Endothelial cell of umbilical vein (primary cell): ENCODE measurements around the gene B4GALT5. TPM values are rescaled to one million over a fixed set of nuclear protein-coding genes. Genes with fewer than 3 reads are reported as not detected.

Experiments used
- BruUV-seq: library from RNA; stranded (reverse); fragments of 400-500 nt; replicated peaks from 2 replicates; lab custom pipeline; 2021; lab: Mats Ljungman, UMichigan
- CTCF ChIA-PET: fragments of 300-600, 350-600 bp; sonication (Branson Sonifier 250); formaldehyde crosslinking; loops from one replicate; lab custom pipeline; 2021; ENCODE audit warnings: antibody characterized with exemption, inconsistent platforms; lab: Charles Lee
- POLR2A ChIA-PET: fragments of 300-600, 350-600 bp; sonication (Branson Sonifier 250); formaldehyde crosslinking; loops from one replicate; lab custom pipeline; 2021; ENCODE audit warnings: antibody characterized with exemption, inconsistent platforms; lab: Charles Lee
- DNase-seq: peaks from one replicate; pipeline ENCODE4 v3.0.0-alpha.2; 2011; ENCODE audit warnings: low read depth, low spot score
- FAIRE-seq: peaks from 2 replicates; lab custom pipeline; 2011; peaks lifted over from hg19 to GRCh38; lab: Jason Lieb, UNC
- H2AFZ ChIP-seq: 2 replicates; pipeline ENCODE4 v1.6.0; 2012; ENCODE audit warnings: low read depth, low read length, control low read depth, inconsistent platforms
- H3K27ac ChIP-seq: 2 replicates; pipeline ENCODE4 v1.5.1; 2011; ENCODE audit warnings: low read depth, mild to moderate bottlenecking, control low read depth, low read length, moderate library complexity; ENCODE audit not compliant: insufficient read depth
- H3K27me3 ChIP-seq, 2 experiments: 2 replicates each; pipeline versions ENCODE4 v1.6.0 to v1.6.1; 2011; ENCODE audit warnings: low read length in 2 of 2, mixed read lengths in 1 of 2; ENCODE audit not compliant: control insufficient read depth in 2 of 2, insufficient read depth in 2 of 2
- H3K36me3 ChIP-seq, 2 experiments: 2 replicates in 1 of 2; 3 replicates in 1 of 2; pipeline ENCODE4 v1.5.1; 2011; ENCODE audit warnings: low read length in 2 of 2, mild to moderate bottlenecking in 1 of 2, moderate library complexity in 1 of 2; ENCODE audit not compliant: control insufficient read depth in 2 of 2, insufficient read depth in 2 of 2; ENCODE audit errors: extremely low read depth in 1 of 2
- H3K4me1 ChIP-seq: 3 replicates; pipeline ENCODE4 v1.5.1; 2011; ENCODE audit warnings: mild to moderate bottlenecking, low read length; ENCODE audit not compliant: control insufficient read depth, insufficient read depth; ENCODE audit errors: extremely low read depth
- H3K4me2 ChIP-seq: 2 replicates; pipeline ENCODE4 v1.6.1; 2011; ENCODE audit warnings: low read length, control low read depth, mixed read lengths; ENCODE audit not compliant: insufficient read depth
- H3K4me3 ChIP-seq, 3 experiments: fragments of 200-600 bp in 1 of 3; sonication (generic), shearing (Covaris generic) in 1 of 3; replicated peaks in 1 of 3; 2 replicates each; pipeline ENCODE4 v1.5.1; 2011 to 2016; ENCODE audit warnings: control low read depth in 3 of 3, low read length in 3 of 3, mild to moderate bottlenecking in 2 of 3, inconsistent platforms in 1 of 3, low read depth in 1 of 3, moderate library complexity in 1 of 3; ENCODE audit not compliant: insufficient read depth in 1 of 3
- H3K79me2 ChIP-seq: 2 replicates; pipeline ENCODE4 v1.6.0; 2012; ENCODE audit warnings: low read length, inconsistent platforms; ENCODE audit not compliant: control insufficient read depth, insufficient read depth
- H3K9ac ChIP-seq: replicated peaks from 2 replicates; pipeline ENCODE3; 2011; ENCODE audit warnings: low read length, control low read depth; ENCODE audit not compliant: insufficient read depth; ENCODE audit errors: extremely low read depth
- H3K9me1 ChIP-seq: replicated peaks from 3 replicates; pipeline ENCODE4 v1.6.0; 2011; ENCODE audit warnings: mild to moderate bottlenecking, low read length; ENCODE audit not compliant: control insufficient read depth, insufficient read depth; ENCODE audit errors: extremely low read depth
- H3K9me3 ChIP-seq: replicated peaks from 2 replicates; pipeline ENCODE4 v1.5.1; 2012; ENCODE audit warnings: low read length, inconsistent platforms; ENCODE audit not compliant: control insufficient read depth, insufficient read depth
- H4K20me1 ChIP-seq: replicated peaks from 2 replicates; pipeline ENCODE3; 2011; ENCODE audit warnings: mild to moderate bottlenecking, low read length; ENCODE audit not compliant: control insufficient read depth, insufficient read depth; ENCODE audit errors: extremely low read depth
- EZH2 ChIP-seq: IDR thresholded peaks from 2 replicates; pipeline ENCODE4 v1.6.1; 2012; ENCODE audit warnings: borderline replicate concordance, low read depth, mild to moderate bottlenecking, moderate library complexity, low read length, inconsistent platforms; ENCODE audit not compliant: severe bottlenecking
- FOS ChIP-seq: IDR thresholded peaks from 2 replicates; pipeline ENCODE4 v1.6.1; 2011; ENCODE audit warnings: mild to moderate bottlenecking, low read length, moderate library complexity, borderline replicate concordance; ENCODE audit not compliant: insufficient read depth
- GATA2 ChIP-seq: IDR thresholded peaks from 2 replicates; pipeline ENCODE4 v1.7.0; 2011; ENCODE audit warnings: low read depth, mild to moderate bottlenecking, moderate library complexity, mixed read lengths, low read length; ENCODE audit not compliant: insufficient read length, insufficient read depth
- JUN ChIP-seq: IDR thresholded peaks from 2 replicates; pipeline ENCODE4 v1.6.1; 2011; ENCODE audit warnings: borderline replicate concordance, low read depth; ENCODE audit not compliant: insufficient read length, insufficient read depth
- MYC ChIP-seq: IDR thresholded peaks from one replicate; pipeline ENCODE4 v1.6.1; 2011; ENCODE audit warnings: mild to moderate bottlenecking, low read depth, low read length
- POLR2A ChIP-seq: IDR thresholded peaks from 2 replicates; pipeline ENCODE4 v1.6.1; 2012; ENCODE audit warnings: low read depth, mild to moderate bottlenecking, control low read depth, low read length
- dilution Hi-C: fragments of 300-500 bp; cut with MboI; formaldehyde crosslinking; loops from one replicate; pipeline ENCODE4 v1.15.0; 2019; ENCODE audit warnings: low sequenced_read_pairs; ENCODE audit not compliant: extremely low pct_ligation_motif_present
- intact Hi-C: fragments of 100-400 bp; cut with micrococcal nuclease; formaldehyde crosslinking; loops from one replicate; pipeline ENCODE4 v1.10.0; 2022
- polyA plus RNA-seq, 4 experiments: library from polyadenylated mRNA; depleted of rRNA in 3 of 4; stranded (reverse) in 3 of 4; unstranded in 1 of 4; fragments of >200 nt; gene quantifications; 2 replicates each; pipeline versions ENCODE4 v1.2.1 to v1.2.3, GENCODE V29; 2011 to 2012; ENCODE audit warnings: missing spikeins in 1 of 4
- total RNA-seq: library from RNA; stranded (reverse); gene quantifications from 2 replicates; pipeline ENCODE4 v1.2.3, GENCODE V29; 2021

Gene B4GALT5
- total and polyA plus RNA-seq, 2 donors (not counting 3 experiments of a cell fraction or from before 2014, with no cell fraction given), result 54.4 to 70.1 TPM

- H2AFZ ChIP-seq, result no peak overlapping the region
- no peaks in the 10 kb centered on the region for H3K36me3 ChIP-seq
- no TSS peak for BruUV-seq
- peak overlapping the region; percentile 64 for H3K4me2 ChIP-seq
- FAIRE-seq, result no peak
- ChIA-PET CTCF (interaction anchor here (1.2 to 2.1 kb wide), 6 partner anchors 11 to 145 kb away, joined by 3 to 10 read pairs (median 4); no protein-coding TSS in a partner anchor), POLR2A (no interaction called here)
- dilution Hi-C loops (no loop called here), intact Hi-C loops (loop anchor here (1.0 kb wide), 1 partner anchor 10 kb away; no protein-coding TSS in a partner anchor)
- TF ChIP-seq JUN, result no peak
- TF ChIP-seq GATA2, result peak; percentile 15
- no peak for TF ChIP-seq EZH2
- no peaks in the 10 kb centered on the region for H3K9me1 ChIP-seq
- H3K79me2 ChIP-seq, result peaks cover 93% of the 10 kb centered on the region
- no peaks in the 10 kb centered on the region for H3K9me3 ChIP-seq
- H4K20me1 ChIP-seq, result peaks cover 5% of the 10 kb centered on the region
- H3K27me3 ChIP-seq, result no peaks in the 10 kb centered on the region
- peak overlapping the region; percentile 98 for H3K27ac ChIP-seq
- H3K4me1 ChIP-seq, result peaks cover 60% of the 10 kb centered on the region
- H3K9ac ChIP-seq, result peak overlapping the region; percentile 71
- no peak overlapping the region for H3K4me3 ChIP-seq
- peak; percentile 58 for DNase-seq
Measured at GRCh38 chr20:49701241-49701790, 12.4 kb downstream of the B4GALT5 start.

- Histone ChIP-seq H3K79me2 (peaks cover 93% of the 10 kb centered on the region), H3K9me3 (no peaks in the 10 kb centered on the region), H3K27me3 (no peaks in the 10 kb centered on the region), H3K27ac (peak overlapping the region; percentile 98), H2AFZ (no peak overlapping the region), H3K4me3 (no peak overlapping the region), H3K36me3 (no peaks in the 10 kb centered on the region), H3K9me1 (no peaks in the 10 kb centered on the region), H3K4me1 (peaks cover 67% of the 10 kb centered on the region), H3K4me2 (peak overlapping the region; percentile 64), H3K9ac (peak overlapping the region; percentile 71), H4K20me1 (peaks cover 3% of the 10 kb centered on the region)
- BruUV-seq, result TSS peak; percentile 86
- DNase-seq (peak; percentile 85), FAIRE-seq (peak; percentile 52)
- POLR2A ChIA-PET, result no interaction called here
- dilution Hi-C loops (no loop called here), intact Hi-C loops (loop anchor here (1.0 kb wide), 1 partner anchor 11 kb away; no protein-coding TSS in a partner anchor)
- peak; percentile 87 for TF ChIP-seq JUN
- TF ChIP-seq GATA2, result peak; percentile 12
- peak; percentile 41 for TF ChIP-seq MYC
- no peak for TF ChIP-seq EZH2
- no peak for TF ChIP-seq POLR2A
- peak; percentile 88 for TF ChIP-seq FOS
- CTCF ChIA-PET, result interaction anchor here (1.2 to 2.1 kb wide), 6 partner anchors 10 to 145 kb away, joined by 3 to 10 read pairs (median 4); no protein-coding TSS in a partner anchor
Measured at GRCh38 chr20:49700411-49701185, 13.1 kb downstream of the B4GALT5 start.
